Neural cell (in vitro differentiated cells): Measurements from ENCODE around the gene MRPL28. TPM values are rescaled to one million over a fixed set of nuclear protein-coding genes. Genes with fewer than 3 reads are reported as not detected.

ENCODE experiments used
- H2AFZ ChIP-seq: fragments of 200-600, 300-800 bp; sonication (generic), shearing (Covaris generic); 2 replicates; pipeline ENCODE4 v1.6.0; 2014; ENCODE audit warnings: low read depth, mild to moderate bottlenecking, antibody characterized with exemption, low read length, moderate library complexity
- H3F3A ChIP-seq: fragments of 200-600 bp; shearing (Covaris generic); 2 replicates; pipeline ENCODE4 v1.6.1; 2016; ENCODE audit warnings: mild to moderate bottlenecking, moderate library complexity, mixed read lengths, antibody characterized with exemption, low read length; ENCODE audit not compliant: insufficient read depth, poor library complexity, severe bottlenecking
- H3K27ac ChIP-seq: fragments of 200-600, 300-800 bp; sonication (generic), shearing (Covaris generic); 2 replicates; pipeline ENCODE4 v1.5.1; 2014; ENCODE audit warnings: mild to moderate bottlenecking, low read length, moderate library complexity
- H3K27me3 ChIP-seq: fragments of 300-800, 200-600 bp; sonication (generic), shearing (Covaris generic); 2 replicates; pipeline ENCODE4 v1.6.0; 2014; ENCODE audit warnings: mild to moderate bottlenecking, low read depth, low read length, moderate library complexity; ENCODE audit not compliant: insufficient read depth
- H3K36me3 ChIP-seq: fragments of 300-800, 200-600 bp; sonication (generic), shearing (Covaris generic); 2 replicates; pipeline ENCODE4 v1.5.1; 2014; ENCODE audit warnings: mild to moderate bottlenecking, antibody characterized with exemption, low read length, moderate library complexity; ENCODE audit not compliant: insufficient read depth
- H3K4me2 ChIP-seq: fragments of 300-800, 200-600 bp; sonication (generic), shearing (Covaris generic); 2 replicates; pipeline ENCODE4 v1.6.0; 2014; ENCODE audit warnings: mild to moderate bottlenecking, low read length
- H3K4me3 ChIP-seq: fragments of 300-800, 200-600 bp; sonication (generic), shearing (Covaris generic); 2 replicates; pipeline ENCODE4 v1.5.1; 2014; ENCODE audit warnings: mild to moderate bottlenecking, low read length, moderate library complexity
- H3K79me2 ChIP-seq: fragments of 200-600 bp; shearing (Covaris generic); replicated peaks from 2 replicates; pipeline ENCODE4 v1.6.0; 2014; ENCODE audit warnings: mild to moderate bottlenecking, low read length, moderate library complexity; ENCODE audit not compliant: insufficient read depth
- H3K9ac ChIP-seq: fragments of 300-800, 200-600 bp; sonication (generic), shearing (Covaris generic); 2 replicates; pipeline ENCODE4 v1.6.1; 2016; ENCODE audit warnings: mild to moderate bottlenecking, low read length, mixed read lengths
- H3K9me2 ChIP-seq: fragments of 200-600 bp; shearing (Covaris generic); 2 replicates; pipeline ENCODE4 v1.6.1; 2016; ENCODE audit warnings: mild to moderate bottlenecking, low read length, mixed read lengths; ENCODE audit not compliant: insufficient read depth
- H3K9me3 ChIP-seq: fragments of 200-600, 300-800 bp; sonication (generic), shearing (Covaris generic); 2 replicates; pipeline ENCODE4 v1.6.1; 2016; ENCODE audit warnings: mild to moderate bottlenecking, mixed run types, low read length, moderate library complexity, mixed read lengths
- H4K20me1 ChIP-seq: fragments of 200-600 bp; shearing (Covaris generic); 2 replicates; pipeline ENCODE4 v1.6.1; 2016; ENCODE audit warnings: mild to moderate bottlenecking, mixed run types; ENCODE audit not compliant: insufficient read depth
- CTCF ChIP-seq: fragments of 450-650 bp; IDR thresholded peaks from 2 replicates; pipeline ENCODE4 v1.5.1; 2014; ENCODE audit warnings: antibody characterized with exemption, mild to moderate bottlenecking, moderate library complexity; ENCODE audit not compliant: poor library complexity, severe bottlenecking
- EP300 ChIP-seq: fragments of 450-650 bp; conservative IDR thresholded peaks from 2 replicates; pipeline ENCODE4 v1.6.1; 2014; ENCODE audit warnings: antibody characterized with exemption, mild to moderate bottlenecking, moderate library complexity; ENCODE audit not compliant: poor library complexity, severe bottlenecking
- EZH2 ChIP-seq: fragments of 200-600, 300-800 bp; shearing (Covaris generic), sonication (generic); IDR thresholded peaks from 2 replicates; pipeline ENCODE4 v1.6.1; 2014; ENCODE audit warnings: antibody characterized with exemption, low read length, borderline replicate concordance, mild to moderate bottlenecking; ENCODE audit not compliant: insufficient read depth, poor library complexity, severe bottlenecking
- MXI1 ChIP-seq: fragments of 450-650 bp; conservative IDR thresholded peaks from 2 replicates; pipeline ENCODE4 v1.6.1; 2014; ENCODE audit warnings: antibody characterized with exemption, mild to moderate bottlenecking; ENCODE audit not compliant: poor library complexity, severe bottlenecking
- POLR2AphosphoS5 ChIP-seq: IDR thresholded peaks from 2 replicates; pipeline ENCODE4 v1.6.1; 2012
- RAD21 ChIP-seq: fragments of 450-650 bp; conservative IDR thresholded peaks from 2 replicates; pipeline ENCODE4 v1.6.1; 2014; ENCODE audit warnings: antibody characterized with exemption, mild to moderate bottlenecking, moderate library complexity
- REST ChIP-seq: IDR thresholded peaks from 2 replicates; pipeline ENCODE4 v1.6.1; 2012; ENCODE audit warnings: borderline replicate concordance
- SMC3 ChIP-seq: fragments of 450-650 bp; conservative IDR thresholded peaks from 2 replicates; pipeline ENCODE4 v1.6.1; 2014; ENCODE audit warnings: antibody characterized with exemption, mild to moderate bottlenecking, moderate library complexity; ENCODE audit not compliant: poor library complexity
- TAF1 ChIP-seq: IDR thresholded peaks from 2 replicates; pipeline ENCODE4 v1.6.1; 2012; ENCODE audit warnings: low read depth
- polyA plus RNA-seq: library from polyadenylated mRNA; depleted of rRNA; stranded (reverse); fragments of >200 nt; gene quantifications from 2 replicates; pipeline ENCODE4 v1.2.3, GENCODE V29; 2014

Gene MRPL28
- polyA plus RNA-seq, 1 donor from 2014 or later = 134 TPM

GRCh38 chr16:373848-374615, 3.7 kb upstream of the MRPL28 start:
- Histone ChIP-seq H3K4me3 (no peak overlapping the region), H3K9me2 (no peaks in the 10 kb centered on the region), H3K27ac (no peak overlapping the region), H3K36me3 (no peaks in the 10 kb centered on the region), H3K4me2 (no peak overlapping the region), H3K27me3 (no peaks in the 10 kb centered on the region), H3K9ac (no peak overlapping the region), H3F3A (no peaks in the 10 kb centered on the region), H2AFZ (no peak overlapping the region), H3K79me2 (no peaks in the 10 kb centered on the region), H3K9me3 (no peaks in the 10 kb centered on the region), H4K20me1 (peaks cover 4% of the 10 kb centered on the region)
- TF ChIP-seq MXI1 = no peak
- TF ChIP-seq REST = no peak
- TF ChIP-seq RAD21 = no peak
- TF ChIP-seq CTCF = no peak
- no peak for TF ChIP-seq EZH2
- no peak for TF ChIP-seq SMC3
- TF ChIP-seq POLR2AphosphoS5 = no peak

GRCh38 chr16:373020-373598, 2.8 kb upstream of the MRPL28 start:
- H3F3A ChIP-seq = no peaks in the 10 kb centered on the region
- no peaks in the 10 kb centered on the region for H3K9me2 ChIP-seq
- no peak overlapping the region for H3K27ac ChIP-seq
- no peak overlapping the region for H2AFZ ChIP-seq
- no peaks in the 10 kb centered on the region for H4K20me1 ChIP-seq
- H3K36me3 ChIP-seq = no peaks in the 10 kb centered on the region
- no peak overlapping the region for H3K9ac ChIP-seq
- H3K4me3 ChIP-seq = no peak overlapping the region
- H3K9me3 ChIP-seq = no peaks in the 10 kb centered on the region
- no peak overlapping the region for H3K4me2 ChIP-seq
- H3K79me2 ChIP-seq = no peaks in the 10 kb centered on the region
- H3K27me3 ChIP-seq = no peaks in the 10 kb centered on the region
- TF ChIP-seq MXI1 (no peak), REST (no peak), RAD21 (no peak), SMC3 (no peak), EP300 (no peak), POLR2AphosphoS5 (no peak), EZH2 (no peak), TAF1 (no peak), CTCF (no peak)
